ENCODE measurements around the gene DNAL4.

Gene DNAL4

DNA sequence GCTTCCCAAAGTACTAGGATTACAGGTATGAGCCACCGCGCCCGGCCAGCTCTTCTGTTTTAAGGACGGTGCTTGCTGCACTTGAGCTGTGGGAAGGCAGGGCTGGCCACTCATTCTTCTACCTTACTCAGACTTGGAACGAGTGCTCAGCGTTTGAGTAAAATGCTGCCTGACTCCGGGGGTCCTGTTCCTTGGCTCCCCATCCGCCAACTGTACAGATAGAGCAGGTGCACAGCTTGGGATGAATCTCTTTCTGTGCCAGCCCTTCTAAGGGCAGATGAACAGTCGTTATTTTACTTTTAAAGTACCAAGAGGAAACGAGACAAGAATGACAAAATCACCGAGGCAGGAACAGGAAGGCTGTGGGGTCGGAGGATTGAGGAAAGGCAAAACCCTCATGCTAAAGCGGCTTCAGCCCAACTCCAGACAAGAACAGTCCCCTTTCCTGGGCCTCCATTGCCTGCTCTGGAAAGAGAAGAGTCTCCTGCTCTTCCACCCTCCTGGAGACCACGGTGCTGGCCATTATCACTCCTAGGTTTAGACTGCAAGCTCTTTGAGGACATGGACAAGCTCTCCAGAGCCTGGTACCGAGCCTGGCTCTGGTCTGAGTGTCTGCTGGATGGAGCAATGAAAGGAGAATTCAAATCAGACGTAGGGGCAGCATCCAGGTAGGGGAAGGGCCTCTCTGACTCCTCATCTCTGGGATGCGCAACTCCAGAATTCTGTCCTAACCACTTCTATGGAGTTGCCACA, 37.1 kb downstream of the DNAL4 start:
- DNase-seq = no peak

DNA sequence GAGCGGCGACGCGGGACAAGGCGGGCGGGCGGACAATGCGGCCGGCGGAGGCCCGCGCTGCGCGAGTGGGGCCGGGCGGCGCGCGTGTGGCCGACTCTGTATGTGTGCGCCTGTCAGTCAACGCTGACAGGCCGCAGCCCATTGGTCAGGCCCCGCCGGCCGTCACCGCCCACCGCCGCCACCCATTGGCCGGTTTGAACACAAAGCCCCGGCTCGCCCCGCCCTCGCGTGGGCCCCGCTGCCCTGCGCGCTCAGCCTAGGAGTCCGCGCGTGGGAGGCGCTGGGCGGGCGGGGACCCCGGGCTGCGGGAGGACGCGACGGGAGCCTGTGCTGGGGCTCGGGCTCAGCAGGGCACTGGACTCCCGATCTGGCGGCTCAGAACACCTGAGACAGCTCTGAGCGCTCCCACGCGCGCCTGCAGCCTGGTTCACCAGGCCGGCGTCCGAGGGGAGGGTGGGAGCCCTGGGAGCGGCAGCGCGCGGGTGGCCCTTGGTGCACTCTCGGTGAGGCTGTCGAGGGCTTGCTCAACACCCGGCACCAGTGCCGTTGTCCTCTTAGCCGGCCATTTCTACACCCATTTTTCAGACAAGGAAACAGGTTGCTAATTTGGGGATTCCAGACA, 37.9 kb downstream of the DNAL4 start, which contains the start of gene SUN2:
Gene SUN2, minus strand, starts transcription at position 88 of the 622 bp plus-strand sequence. CDS start 3,370 bp downstream, outside the sequence.
- peak; percentile 90 to 91 for DNase-seq

DNA sequence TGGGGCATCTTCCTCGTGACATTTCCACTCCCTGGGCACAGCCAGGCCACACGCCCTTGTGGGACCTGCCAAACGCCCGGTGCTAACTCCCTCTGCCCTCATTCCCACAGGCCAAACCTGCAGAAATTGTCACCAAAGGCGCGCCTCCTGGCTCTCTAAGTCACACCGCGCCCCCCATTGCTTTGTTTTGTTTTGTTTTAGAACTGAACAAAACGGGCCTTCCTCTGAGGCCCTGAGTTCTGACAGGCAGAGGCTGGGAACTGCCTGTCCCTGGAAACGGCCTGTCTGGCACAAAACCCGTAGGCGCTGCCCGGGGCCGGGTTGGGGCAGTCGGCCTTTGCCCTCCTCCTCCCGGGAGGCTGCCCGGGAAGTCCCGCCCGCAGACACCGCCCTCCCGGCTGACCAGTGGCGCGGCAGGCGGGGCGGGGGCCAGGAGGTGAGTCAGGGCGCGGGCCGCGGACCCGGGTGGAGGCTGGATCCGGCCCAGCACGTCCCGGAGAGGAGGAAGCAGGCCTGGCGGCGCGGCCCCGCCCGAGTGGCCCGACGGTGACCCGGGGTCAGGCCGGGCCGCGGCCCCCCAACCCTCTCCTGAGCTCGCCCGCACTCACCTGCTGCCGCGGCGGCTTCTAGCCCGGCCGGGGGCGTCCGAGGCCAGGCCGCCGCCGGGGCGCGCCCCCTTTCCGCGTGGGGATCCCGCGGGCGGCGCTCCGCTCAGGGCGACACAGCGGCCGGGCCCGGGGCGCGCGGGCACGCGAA, 38.6 kb downstream of the DNAL4 start:
- DNase-seq = peak in 1 of 2 donors; percentile 36

DNA sequence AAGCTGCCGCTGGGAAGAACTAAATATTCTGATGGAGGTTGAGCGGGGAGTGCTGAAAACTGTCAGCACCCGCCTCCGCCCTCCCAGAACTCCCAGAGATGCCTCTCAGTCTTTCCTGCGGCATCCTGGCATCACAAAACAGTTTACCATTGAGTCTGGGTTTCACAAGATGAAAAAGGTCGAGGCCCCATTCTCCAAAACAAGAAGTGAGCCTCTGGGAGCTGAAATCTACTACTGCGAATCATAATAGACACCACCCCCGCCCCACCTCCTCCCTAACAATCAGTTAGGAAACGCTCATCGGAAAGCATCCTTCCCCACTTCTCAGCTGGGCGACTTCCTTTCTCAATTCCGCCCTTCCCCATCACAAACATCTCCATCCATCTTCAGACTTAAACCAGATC, 39.2 kb downstream of the DNAL4 start:
- no peak for DNase-seq

DNA sequence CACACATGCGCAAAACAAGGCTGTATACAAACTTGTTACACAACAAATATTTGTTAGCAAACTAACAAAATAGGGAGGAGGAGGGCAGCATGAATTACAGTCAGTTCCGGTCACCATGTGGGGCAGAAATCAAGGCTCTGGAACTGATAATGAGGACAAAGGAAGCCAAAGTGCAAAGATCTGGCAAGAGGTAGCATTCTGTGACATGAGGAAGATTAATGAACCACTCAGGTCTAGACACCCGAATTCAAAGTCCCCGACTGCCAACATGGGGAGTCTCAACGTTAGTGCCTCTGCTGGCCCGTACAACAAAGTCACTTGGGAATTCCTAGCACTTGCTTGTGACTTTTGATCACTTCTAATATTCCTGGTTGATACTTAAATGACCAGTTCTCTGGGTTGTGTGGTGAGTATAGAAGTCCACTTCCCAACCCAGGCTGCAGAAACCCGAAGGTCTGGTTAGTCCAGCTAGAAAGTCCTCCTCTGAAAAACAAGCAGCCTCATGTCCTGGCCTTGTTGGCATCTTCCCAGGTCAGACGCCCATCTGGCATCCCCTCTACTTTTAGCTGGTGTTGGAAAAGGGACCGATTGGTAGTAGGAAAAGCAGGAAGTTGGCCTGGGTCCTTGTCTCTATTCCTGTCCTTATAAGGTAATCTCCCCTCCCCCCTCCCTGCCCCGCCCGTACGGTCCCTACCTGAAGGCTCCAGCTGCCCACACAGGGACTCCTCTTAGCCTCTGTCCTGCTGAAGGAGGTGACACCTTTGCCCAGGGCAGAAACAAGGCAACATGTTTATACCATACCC, 39.8 kb downstream of the DNAL4 start:
- no peak for DNase-seq

- DNase-seq = peak; percentile 51 to 55
These were observed 42.3 kb downstream of the DNAL4 start for GRCh38 chr22:38751422-38752346.

GRCh38 chr22:38751066-38751421, 42.9 kb downstream of the DNAL4 start:
- DNase-seq = no peak

- no peak for DNase-seq
These were observed 43.3 kb downstream of the DNAL4 start for GRCh38 chr22:38750638-38751037.

- no peak for DNase-seq
These were observed 43.8 kb downstream of the DNAL4 start for GRCh38 chr22:38750104-38750503.

DNA sequence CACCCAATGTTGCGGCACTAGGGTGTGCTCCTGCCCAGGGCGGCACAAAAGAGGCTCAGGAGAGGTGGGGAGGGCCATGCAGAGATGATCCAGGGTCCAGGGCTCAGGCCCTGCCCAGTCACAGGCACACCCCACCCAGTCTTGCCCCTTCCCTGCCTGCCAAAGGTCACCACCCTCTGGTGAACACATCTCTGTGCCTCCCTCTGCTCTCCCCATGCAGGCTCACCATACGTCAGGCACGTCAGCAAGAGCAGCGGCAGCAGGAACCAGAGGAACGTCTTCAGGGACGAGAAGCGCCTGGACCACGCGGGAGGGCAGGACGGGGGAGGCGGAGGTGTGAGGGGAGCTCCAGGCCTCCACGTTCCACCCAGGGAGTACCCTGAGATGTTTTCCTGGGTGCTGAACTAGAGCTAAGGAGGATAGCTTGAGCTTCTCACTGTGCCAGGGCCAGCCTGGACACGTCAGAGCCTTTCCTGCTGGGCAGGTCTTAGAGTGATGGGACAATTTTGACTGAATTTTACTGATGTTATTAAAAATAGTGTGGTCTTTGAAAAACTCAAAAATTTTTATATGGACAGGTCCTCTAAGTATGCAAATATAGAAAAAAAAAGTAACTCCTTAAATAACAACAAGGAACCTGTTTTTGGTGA, 45.3 kb downstream of the DNAL4 start:
- no peak for DNase-seq

- no peak for DNase-seq
These were observed 48.1 kb downstream of the DNAL4 start for GRCh38 chr22:38745676-38746460.

DNA sequence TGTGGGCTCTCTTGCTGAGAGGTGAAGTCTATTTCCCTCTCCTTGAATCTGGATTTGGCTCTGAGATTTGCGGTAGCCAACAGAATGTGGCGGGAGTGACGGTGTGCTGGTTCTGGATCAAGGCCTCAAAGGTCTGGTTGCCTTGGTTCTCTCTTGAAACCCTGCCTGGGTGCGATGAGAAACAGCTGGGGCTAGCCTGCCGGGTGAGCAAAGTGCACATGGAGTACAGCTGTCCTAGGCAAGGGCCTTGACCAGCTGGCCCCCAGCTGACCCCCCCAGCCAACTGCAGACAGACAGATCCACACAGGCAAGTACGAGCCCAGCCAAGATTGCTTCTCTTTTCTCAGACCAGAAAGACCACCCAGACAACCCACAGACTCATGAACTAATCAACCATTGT, 49.0 kb downstream of the DNAL4 start:
- no peak for DNase-seq

DNA sequence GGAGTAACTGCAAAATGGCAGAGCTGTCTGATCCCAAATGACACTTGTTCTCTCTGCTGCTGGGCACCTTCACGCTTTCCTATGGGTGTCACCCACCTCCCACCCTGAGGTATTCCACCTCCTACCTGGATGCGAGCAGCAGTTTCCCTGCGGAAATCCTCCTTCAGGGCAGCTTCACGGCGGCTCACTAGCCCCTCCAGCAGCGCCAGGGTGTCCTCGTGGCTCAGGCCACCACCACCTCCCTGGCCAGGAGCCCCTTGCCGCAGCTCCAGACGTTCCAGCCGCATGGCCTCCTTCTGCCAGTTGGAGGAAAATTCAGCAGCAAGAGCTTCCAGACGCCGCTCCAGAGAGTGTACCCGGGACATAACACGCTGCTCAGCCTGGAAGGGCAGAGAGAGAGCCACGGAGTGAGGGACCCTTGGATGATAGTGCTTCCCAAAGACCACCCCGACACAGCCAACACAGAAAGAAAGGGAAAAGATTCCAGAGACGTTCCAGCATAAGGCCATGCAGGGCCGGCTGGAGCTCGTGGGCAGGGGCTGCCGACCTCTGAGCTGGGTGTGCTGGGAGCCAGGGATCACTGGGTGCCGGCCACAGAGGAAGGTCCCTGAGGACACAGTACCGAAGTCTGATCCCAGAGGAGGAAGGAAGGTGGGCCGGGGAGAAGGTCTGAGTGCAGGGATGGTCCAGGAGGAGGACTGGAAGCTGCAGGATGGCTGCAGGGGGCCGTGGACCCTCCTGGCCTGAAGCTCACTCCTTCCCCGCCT, 51.6 kb downstream of the DNAL4 start:
- no peak for DNase-seq

DNA sequence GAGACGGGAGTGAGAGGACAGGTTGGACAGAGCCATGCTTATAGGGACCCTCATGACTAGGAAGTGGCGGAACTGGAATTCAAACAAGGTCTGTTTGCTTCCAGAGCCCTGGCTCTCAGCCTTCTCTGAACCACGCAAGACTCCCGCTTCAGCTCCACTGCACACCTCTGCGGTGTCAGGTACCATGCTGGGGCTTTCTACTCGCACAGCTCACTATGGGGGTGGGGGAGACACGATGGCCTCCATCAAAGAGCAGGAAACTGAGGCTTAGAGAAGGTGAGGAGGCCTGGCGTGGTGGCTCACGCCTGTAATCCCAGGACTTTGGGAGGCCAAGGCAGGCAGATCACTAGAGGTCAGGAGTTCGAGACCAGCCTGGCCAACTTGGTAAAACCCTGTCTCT, 52.4 kb downstream of the DNAL4 start:
- DNase-seq = no peak

DNA sequence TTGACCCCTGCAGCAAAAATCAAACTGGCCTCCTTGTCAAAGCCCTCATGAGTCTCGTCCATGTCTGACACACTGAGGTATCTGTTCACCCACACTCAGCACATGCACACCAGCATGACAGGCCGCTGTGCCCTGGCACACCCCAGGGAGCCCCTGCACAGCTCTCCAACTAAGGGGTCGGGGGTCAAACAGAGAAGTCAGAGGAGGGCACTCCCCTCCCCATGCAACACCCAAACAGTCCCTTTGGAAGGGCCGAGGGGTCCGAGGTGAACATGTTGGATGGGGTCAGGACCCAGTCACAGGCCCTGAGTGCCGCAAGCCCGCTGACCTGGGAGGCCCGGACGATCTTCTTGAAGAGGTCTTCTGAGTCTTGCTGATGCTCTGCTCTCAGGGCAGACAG, 52.8 kb downstream of the DNAL4 start:
- no peak for DNase-seq

DNA sequence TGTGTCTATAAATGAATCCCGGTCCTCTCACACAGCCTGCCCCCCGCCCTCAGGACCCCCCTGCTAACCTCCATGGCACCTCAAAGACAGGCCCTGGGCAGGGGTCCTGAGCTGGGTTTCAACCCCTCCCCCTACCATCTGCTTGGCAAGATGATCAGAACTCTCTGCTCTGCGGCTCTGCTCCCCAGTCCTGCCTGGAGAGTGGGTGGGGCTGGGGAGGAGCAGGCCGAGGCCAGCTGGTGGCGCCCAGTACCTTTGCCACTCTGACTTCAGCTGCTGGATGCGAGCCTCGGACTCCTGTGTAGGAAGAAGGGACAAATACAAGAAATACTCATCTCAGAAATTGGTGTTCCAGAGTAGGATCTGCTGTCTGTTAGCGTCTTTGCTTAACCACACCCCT, 53.2 kb downstream of the DNAL4 start:
- DNase-seq = no peak

- DNase-seq = no peak
These were observed 53.7 kb downstream of the DNAL4 start for GRCh38 chr22:38740116-38740723.

- no peak for DNase-seq
These were observed 54.5 kb downstream of the DNAL4 start for GRCh38 chr22:38739300-38740055.
